Activated CD8-positive, alpha-beta T cell treated with anti-CD3 and anti-CD28 coated beads for 36 hours (primary cell): ENCODE measurements around the gene SIAE. TPM values are rescaled to one million over a fixed set of nuclear protein-coding genes. Genes with fewer than 3 reads are reported as not detected.

ENCODE experiments used
- ATAC-seq: fragments of 200-7000 bp; cut with Tn5 transposase; one replicate; pipeline ENCODE4 v1.10.0; 2021; ENCODE audit warnings: mild to moderate bottlenecking, moderate library complexity
- CTCF ChIA-PET: fragments of 350-600 bp; sonication (Branson Sonifier 250); formaldehyde crosslinking; loops from one replicate; lab custom pipeline; 2021; ENCODE audit warnings: antibody characterized with exemption; lab: Charles Lee
- POLR2A ChIA-PET: fragments of 350-600 bp; sonication (Branson Sonifier 250); formaldehyde crosslinking; loops from one replicate; lab custom pipeline; 2021; ENCODE audit warnings: antibody characterized with exemption; lab: Charles Lee
- DNase-seq: peaks from one replicate; pipeline ENCODE4 v3.0.0-alpha.2; 2020
- H3K27ac Mint-ChIP-seq: one replicate; pipeline ENCODE4 v1.8.0; 2021; ENCODE audit warnings: mild to moderate bottlenecking, mixed read lengths
- H3K27me3 Mint-ChIP-seq: one replicate; pipeline ENCODE4 v1.8.0; 2021; ENCODE audit warnings: mixed read lengths
- H3K36me3 Mint-ChIP-seq: one replicate; pipeline ENCODE4 v1.8.0; 2021; ENCODE audit warnings: low read depth, mixed read lengths
- H3K4me1 Mint-ChIP-seq: one replicate; pipeline ENCODE4 v1.8.0; 2021; ENCODE audit warnings: low read depth, mixed read lengths
- H3K4me3 Mint-ChIP-seq: one replicate; pipeline ENCODE4 v1.8.0; 2021; ENCODE audit warnings: mild to moderate bottlenecking, moderate library complexity, mixed read lengths
- H3K9me3 Mint-ChIP-seq: one replicate; pipeline ENCODE4 v1.8.0; 2021; ENCODE audit warnings: mixed read lengths
- intact Hi-C: fragments of 100-400 bp; cut with micrococcal nuclease; formaldehyde crosslinking; loops from one replicate; pipeline ENCODE4 v1.10.0; 2022
- total RNA-seq, 2 experiments: library from RNA; stranded (reverse); gene quantifications; one replicate each; pipeline ENCODE4 v1.2.3, GENCODE V29; 2021
- TF ChIP-seq, protein P1 (sequence below): fragments of 200-600 bp; IDR thresholded peaks from one replicate; pipeline ENCODE4 v1.8.0; 2022; ENCODE audit warnings: antibody characterized with exemption, mild to moderate bottlenecking

SIAE gene
- total RNA-seq, 2 experiments from 2014 or later: 5.0 to 6.2 TPM

DNA sequence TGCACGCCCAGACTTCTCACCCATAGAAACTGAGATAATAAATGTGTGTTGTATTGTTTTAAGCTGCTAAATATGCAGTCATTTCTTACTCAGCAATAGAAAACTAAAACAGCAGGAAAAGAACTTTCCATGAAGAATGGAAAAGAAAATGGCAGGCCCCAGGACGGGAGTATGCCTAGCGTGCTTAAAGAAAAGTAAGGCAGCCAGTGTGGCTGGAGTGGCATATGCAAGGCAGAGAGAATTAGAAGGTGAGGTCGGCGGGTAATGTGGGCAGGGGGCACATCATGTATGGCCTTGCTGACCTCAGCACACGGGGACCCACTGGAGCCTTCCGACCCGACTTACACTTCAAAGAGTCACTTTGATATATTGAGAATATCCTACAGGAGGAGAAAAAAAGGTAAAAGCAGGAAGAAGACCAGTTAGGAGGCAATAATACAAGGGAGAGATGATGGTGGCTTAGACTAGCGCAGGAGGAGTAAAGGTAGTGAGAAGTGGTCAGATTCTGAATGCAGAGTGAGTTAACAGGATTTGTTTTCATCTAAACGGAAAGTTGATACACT, 30.4 kb downstream of the SIAE start:
- ATAC-seq (no peak), DNase-seq (no peak)
- TF ChIP-seq, protein P1, sequence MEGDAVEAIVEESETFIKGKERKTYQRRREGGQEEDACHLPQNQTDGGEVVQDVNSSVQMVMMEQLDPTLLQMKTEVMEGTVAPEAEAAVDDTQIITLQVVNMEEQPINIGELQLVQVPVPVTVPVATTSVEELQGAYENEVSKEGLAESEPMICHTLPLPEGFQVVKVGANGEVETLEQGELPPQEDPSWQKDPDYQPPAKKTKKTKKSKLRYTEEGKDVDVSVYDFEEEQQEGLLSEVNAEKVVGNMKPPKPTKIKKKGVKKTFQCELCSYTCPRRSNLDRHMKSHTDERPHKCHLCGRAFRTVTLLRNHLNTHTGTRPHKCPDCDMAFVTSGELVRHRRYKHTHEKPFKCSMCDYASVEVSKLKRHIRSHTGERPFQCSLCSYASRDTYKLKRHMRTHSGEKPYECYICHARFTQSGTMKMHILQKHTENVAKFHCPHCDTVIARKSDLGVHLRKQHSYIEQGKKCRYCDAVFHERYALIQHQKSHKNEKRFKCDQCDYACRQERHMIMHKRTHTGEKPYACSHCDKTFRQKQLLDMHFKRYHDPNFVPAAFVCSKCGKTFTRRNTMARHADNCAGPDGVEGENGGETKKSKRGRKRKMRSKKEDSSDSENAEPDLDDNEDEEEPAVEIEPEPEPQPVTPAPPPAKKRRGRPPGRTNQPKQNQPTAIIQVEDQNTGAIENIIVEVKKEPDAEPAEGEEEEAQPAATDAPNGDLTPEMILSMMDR: no peak
- Mint-ChIP-seq H3K27me3 (no peaks in the 10 kb centered on the region), H3K27ac (no peak overlapping the region), H3K9me3 (no peaks in the 10 kb centered on the region), H3K36me3 (no peaks in the 10 kb centered on the region), H3K4me1 (no peaks in the 10 kb centered on the region), H3K4me3 (no peak overlapping the region)
- intact Hi-C loops: no loop called here
- ChIA-PET POLR2A (interaction anchor here (0.9 kb wide), 1 partner anchor 20 kb away, joined by 3 read pairs; no protein-coding TSS in a partner anchor), CTCF (interaction anchor here (1.0 to 4.8 kb wide), 15 partner anchors 9 to 223 kb away, joined by 3 to 30 read pairs (median 5); partner anchors contain the start of genes NRGN and TBRG1)

DNA sequence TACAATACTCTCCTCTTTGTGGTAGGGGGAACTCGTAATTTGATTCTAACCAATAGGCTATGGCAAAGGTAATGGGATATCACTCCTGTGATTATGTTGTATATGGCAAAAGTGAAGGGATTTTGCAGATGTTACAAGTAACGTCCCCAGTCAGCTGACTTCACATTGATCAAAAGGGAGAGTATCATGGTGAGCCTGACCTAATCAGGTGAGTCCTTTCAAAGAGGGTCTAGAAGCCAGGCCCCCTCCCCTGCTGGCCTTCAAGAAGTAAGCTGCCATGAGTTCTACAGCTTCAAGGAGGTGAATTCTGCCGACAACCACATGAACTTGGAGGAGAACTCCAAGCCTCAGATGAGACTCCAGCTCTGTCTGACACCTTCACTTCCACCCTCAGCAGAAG, 30.9 kb downstream of the SIAE start:
- Mint-ChIP-seq H3K27me3 (no peaks in the 10 kb centered on the region), H3K27ac (no peak overlapping the region), H3K36me3 (no peaks in the 10 kb centered on the region), H3K4me1 (no peaks in the 10 kb centered on the region), H3K4me3 (no peak overlapping the region), H3K9me3 (no peaks in the 10 kb centered on the region)
- ATAC-seq: no peak
- POLR2A ChIA-PET: interaction anchor here (0.9 kb wide), 1 partner anchor 19 kb away, joined by 3 read pairs; no protein-coding TSS in a partner anchor
- intact Hi-C loops: no loop called here
- TF ChIP-seq, protein P1: no peak
- CTCF ChIA-PET: interaction anchor here (1.0 to 4.8 kb wide), 4 partner anchors 21 to 223 kb away, joined by 4 to 30 read pairs (median 10); no protein-coding TSS in a partner anchor
- DNase-seq: no peak

DNA sequence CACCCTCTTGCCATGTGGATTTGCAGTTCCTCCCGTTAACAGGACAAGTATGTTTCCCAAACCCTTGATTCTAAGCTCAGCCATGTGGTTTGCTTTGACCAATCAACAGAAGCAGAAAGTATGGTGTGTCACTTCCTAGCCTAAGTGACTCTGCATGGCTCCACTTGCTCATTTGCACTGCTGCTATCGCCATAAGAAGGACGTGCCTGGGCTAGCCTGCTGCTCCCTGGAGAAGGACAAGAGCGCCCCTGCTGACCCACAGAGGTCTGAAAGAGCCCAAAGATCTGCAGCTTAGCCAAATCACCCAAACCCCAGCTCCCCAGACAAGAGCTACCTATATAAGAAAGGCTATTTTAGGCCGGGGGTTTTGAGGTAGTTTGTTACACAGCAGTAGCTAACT, 32.9 kb downstream of the SIAE start:
- ATAC-seq (no peak), DNase-seq (no peak)
- peaks cover 5% of the 10 kb centered on the region for H3K36me3 Mint-ChIP-seq
- TF ChIP-seq, protein P1: no peak
- CTCF ChIA-PET: interaction anchor here (0.9 to 1.7 kb wide), 6 partner anchors 9 to 236 kb away, joined by 3 to 9 read pairs (median 4); no protein-coding TSS in a partner anchor
- H3K9me3 Mint-ChIP-seq: no peaks in the 10 kb centered on the region
- no peaks in the 10 kb centered on the region for H3K27me3 Mint-ChIP-seq
- no peak overlapping the region for H3K27ac Mint-ChIP-seq
- no peaks in the 10 kb centered on the region for H3K4me1 Mint-ChIP-seq
- intact Hi-C loops: no loop called here
- POLR2A ChIA-PET: interaction anchor here (1.0 to 1.1 kb wide), 2 partner anchors 10 to 15 kb away, joined by 4 read pairs; no protein-coding TSS in a partner anchor
- H3K4me3 Mint-ChIP-seq: no peak overlapping the region

DNA sequence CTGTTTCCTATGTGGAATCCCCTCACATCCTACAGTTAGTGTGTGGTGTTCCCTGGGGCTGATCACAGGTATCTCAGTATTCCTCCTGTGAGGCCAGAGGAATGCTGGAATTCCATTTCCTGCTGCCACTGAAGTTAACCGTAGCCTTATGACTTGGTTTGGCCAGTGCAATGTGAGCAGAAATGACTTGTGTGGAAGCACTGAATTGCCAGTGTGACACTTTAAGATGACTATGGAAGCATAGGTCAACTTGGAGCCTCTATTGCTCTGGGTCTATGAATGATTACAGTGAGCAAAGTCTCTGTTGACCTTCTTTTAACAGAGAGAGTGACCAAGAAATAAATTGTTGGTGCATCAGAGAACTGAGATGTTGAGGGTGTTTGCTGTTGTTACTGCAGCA, 34.4 kb downstream of the SIAE start:
- Mint-ChIP-seq H3K36me3 (peaks cover 7% of the 10 kb centered on the region), H3K27ac (no peak overlapping the region), H3K4me1 (no peaks in the 10 kb centered on the region), H3K4me3 (no peak overlapping the region), H3K27me3 (no peaks in the 10 kb centered on the region), H3K9me3 (no peaks in the 10 kb centered on the region)
- DNase-seq (no peak), ATAC-seq (no peak)
- CTCF ChIA-PET: interaction anchor here (1.7 to 2.0 kb wide), 2 partner anchors 9 to 124 kb away, joined by 8 to 9 read pairs; no protein-coding TSS in a partner anchor
- TF ChIP-seq, protein P1: no peak
- intact Hi-C loops: no loop called here
- POLR2A ChIA-PET: interaction anchor here (0.6 to 1.0 kb wide), 2 partner anchors 30 to 473 kb away, joined by 3 to 4 read pairs; no protein-coding TSS in a partner anchor

DNA sequence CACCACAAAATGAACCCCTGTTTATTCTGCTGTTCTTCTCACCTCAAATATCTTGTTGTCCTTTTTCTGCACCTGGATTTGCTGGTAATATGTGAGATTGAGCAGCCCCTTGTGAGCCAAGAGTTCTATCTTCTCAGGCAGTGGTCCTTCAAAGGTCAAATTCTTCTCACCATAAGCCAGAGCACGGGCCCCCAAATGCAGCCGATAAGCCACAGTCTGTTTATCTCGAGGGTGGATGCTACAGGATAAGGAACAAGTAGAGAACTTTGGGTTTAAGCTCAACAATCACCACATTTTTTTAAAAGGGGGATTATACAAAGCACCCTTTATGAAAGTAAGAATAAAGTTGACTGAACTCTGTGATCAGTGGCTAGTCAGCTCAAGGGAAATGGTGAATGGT, 35.0 kb downstream of the SIAE start:
- no peaks in the 10 kb centered on the region for H3K9me3 Mint-ChIP-seq
- no peaks in the 10 kb centered on the region for H3K4me1 Mint-ChIP-seq
- TF ChIP-seq, protein P1: no peak
- ATAC-seq (no peak), DNase-seq (no peak)
- no peak overlapping the region for H3K27ac Mint-ChIP-seq
- intact Hi-C loops: no loop called here
- ChIA-PET POLR2A (interaction anchor here (1.0 kb wide), 2 partner anchors 16 to 30 kb away, joined by 3 to 4 read pairs; partner anchors contain the start of gene TBRG1), CTCF (interaction anchor here (0.9 to 2.0 kb wide), 2 partner anchors 125 to 198 kb away, joined by 4 to 8 read pairs; no protein-coding TSS in a partner anchor)
- H3K36me3 Mint-ChIP-seq: peaks cover 7% of the 10 kb centered on the region
- H3K4me3 Mint-ChIP-seq: no peak overlapping the region
- no peaks in the 10 kb centered on the region for H3K27me3 Mint-ChIP-seq
